Body of pancreas (tissue), 4 donors: Measurements from ENCODE around the gene N4BP2L2.

Experiments
- POLR2A ChIP-seq, 3 donors: fragments of 450-650 bp; IDR thresholded peaks; one replicate each; pipeline ENCODE4 v1.6.1; 2016; ENCODE audit warnings: antibody characterized with exemption in 3 of 3, mild to moderate bottlenecking in 2 of 3
- TF ChIP-seq, protein P1 (sequence below), 7 experiments: fragments of 450-650 bp in 4 of 7; fragments of 200-600 bp in 3 of 7; sonication (generic) in 3 of 7; IDR thresholded peaks; one replicate each; pipeline ENCODE4 v1.5.1; 2016 to 2019; ENCODE audit warnings: antibody characterized with exemption in 7 of 7

DNA sequence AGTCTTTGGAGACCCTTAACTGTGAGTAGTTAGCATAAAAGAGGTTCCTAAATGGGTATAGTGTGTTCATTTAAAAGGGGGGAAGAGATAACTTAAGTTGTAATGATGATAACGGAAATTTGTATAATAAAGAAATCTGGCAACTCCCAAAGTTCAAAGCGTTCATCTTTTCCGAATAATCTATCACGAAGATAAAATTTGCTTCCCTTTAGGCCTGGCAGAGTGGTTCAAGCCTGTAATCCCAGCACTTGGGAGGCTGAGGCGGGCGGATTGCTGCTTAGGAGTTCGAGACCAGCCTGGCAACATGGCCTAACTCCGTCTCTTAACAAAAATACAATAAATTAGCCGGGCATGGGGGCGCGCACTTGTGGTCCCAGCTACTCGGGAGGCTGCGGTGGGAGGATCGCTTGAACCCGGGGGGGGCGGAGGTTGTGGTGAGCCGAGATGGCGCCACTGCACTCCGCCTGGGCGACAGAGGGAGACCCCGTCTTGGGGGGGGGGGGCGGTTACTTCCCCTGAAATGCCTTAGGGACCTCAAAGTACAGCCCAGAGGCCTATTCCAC is 934 bp downstream of the N4BP2L2 start:
- TF ChIP-seq, protein P1, sequence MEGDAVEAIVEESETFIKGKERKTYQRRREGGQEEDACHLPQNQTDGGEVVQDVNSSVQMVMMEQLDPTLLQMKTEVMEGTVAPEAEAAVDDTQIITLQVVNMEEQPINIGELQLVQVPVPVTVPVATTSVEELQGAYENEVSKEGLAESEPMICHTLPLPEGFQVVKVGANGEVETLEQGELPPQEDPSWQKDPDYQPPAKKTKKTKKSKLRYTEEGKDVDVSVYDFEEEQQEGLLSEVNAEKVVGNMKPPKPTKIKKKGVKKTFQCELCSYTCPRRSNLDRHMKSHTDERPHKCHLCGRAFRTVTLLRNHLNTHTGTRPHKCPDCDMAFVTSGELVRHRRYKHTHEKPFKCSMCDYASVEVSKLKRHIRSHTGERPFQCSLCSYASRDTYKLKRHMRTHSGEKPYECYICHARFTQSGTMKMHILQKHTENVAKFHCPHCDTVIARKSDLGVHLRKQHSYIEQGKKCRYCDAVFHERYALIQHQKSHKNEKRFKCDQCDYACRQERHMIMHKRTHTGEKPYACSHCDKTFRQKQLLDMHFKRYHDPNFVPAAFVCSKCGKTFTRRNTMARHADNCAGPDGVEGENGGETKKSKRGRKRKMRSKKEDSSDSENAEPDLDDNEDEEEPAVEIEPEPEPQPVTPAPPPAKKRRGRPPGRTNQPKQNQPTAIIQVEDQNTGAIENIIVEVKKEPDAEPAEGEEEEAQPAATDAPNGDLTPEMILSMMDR (IDR thresholded peaks at IDR 0.05) = no peak
- no peak for TF ChIP-seq POLR2A (IDR thresholded peaks at IDR 0.05)
